Spleen (tissue), 11 donors: Measurements from ENCODE around the gene UMPS. TPM values are rescaled to one million over a fixed set of nuclear protein-coding genes. Genes with fewer than 3 reads are reported as not detected.
A peak's percentile ranks its signal among the peaks of the same experiment; 100 is the strongest.

Experiments used
- DNase-seq: peaks from one replicate; pipeline ENCODE4 v3.0.0-alpha.2; 2020
- H3K27ac ChIP-seq, 8 donors: fragments of 200-600 bp; sonication (generic) in 7 of 8; 1 replicate in 4 of 8; 2 replicates in 4 of 8; pipeline versions ENCODE4 v1.5.0 to v1.8.0; 2016 to 2021; ENCODE audit warnings: inconsistent platforms in 4 of 8, mild to moderate bottlenecking in 4 of 8, moderate library complexity in 1 of 8
- H3K27me3 ChIP-seq, 7 donors: fragments of 200-600 bp; sonication (generic) in 6 of 7; replicated peaks in 1 of 7; 1 replicate in 4 of 7; 2 replicates in 3 of 7; pipeline versions ENCODE4 v1.5.0 to v1.8.0; 2016 to 2021; ENCODE audit warnings: inconsistent platforms in 3 of 7, mild to moderate bottlenecking in 1 of 7
- H3K36me3 ChIP-seq, 6 donors: fragments of 200-600 bp; sonication (generic) in 5 of 6; 1 replicate in 4 of 6; 2 replicates in 2 of 6; pipeline versions ENCODE4 v1.5.0 to v1.8.0; 2016 to 2021; ENCODE audit warnings: inconsistent platforms in 2 of 6
- H3K4me1 ChIP-seq, 6 donors: fragments of 200-600 bp; sonication (generic) in 5 of 6; 1 replicate in 3 of 6; 2 replicates in 3 of 6; pipeline versions ENCODE4 v1.5.0 to v1.8.0; 2016 to 2021; ENCODE audit warnings: inconsistent platforms in 3 of 6
- H3K4me3 ChIP-seq, 8 donors: fragments of 200-600 bp; sonication (generic) in 7 of 8; 1 replicate in 4 of 8; 2 replicates in 4 of 8; pipeline versions ENCODE4 v1.5.0 to v1.8.0; 2016 to 2021; ENCODE audit warnings: inconsistent platforms in 4 of 8, mild to moderate bottlenecking in 4 of 8, moderate library complexity in 2 of 8
- H3K9me3 ChIP-seq, 8 donors: fragments of 200-600 bp; sonication (generic) in 7 of 8; 1 replicate in 4 of 8; 2 replicates in 4 of 8; pipeline versions ENCODE4 v1.5.0 to v1.8.0; 2016 to 2021; ENCODE audit warnings: inconsistent platforms in 4 of 8
- CTCF ChIP-seq, 11 experiments: fragments of 200-600 bp in 7 of 11; fragments of 450-650 bp in 4 of 11; sonication (generic) in 4 of 11; IDR thresholded peaks in 8 of 11; conservative IDR thresholded peaks in 3 of 11; 1 replicate in 7 of 11; 2 replicates in 4 of 11; pipeline versions ENCODE4 v1.4.0 to v1.8.0; 2016 to 2021; ENCODE audit warnings: antibody characterized with exemption in 11 of 11, inconsistent platforms in 4 of 11, mild to moderate bottlenecking in 1 of 11
- POLR2A ChIP-seq, 3 donors: fragments of 450-650 bp; IDR thresholded peaks; one replicate each; pipeline ENCODE4 v1.5.1; 2017; ENCODE audit warnings: antibody characterized with exemption in 3 of 3, mild to moderate bottlenecking in 1 of 3
- POLR2AphosphoS5 ChIP-seq, 3 donors: sonication (generic); formaldehyde crosslinking; IDR thresholded peaks; one replicate each; pipeline ENCODE4 v1.5.1; 2017; ENCODE audit warnings: antibody characterized with exemption in 3 of 3
- WGBS, 5 donors: extraction: QIAGEN DNeasy Blood & Tissue Kit in 3 of 5; methylation state at CpG; one replicate each; pipeline versions ENCODE4 v1.1.5 to v1.1.7; 2013 to 2018; 5-methylcytosine and 5-hydroxymethylcytosine counted together
- intact Hi-C: fragments of 100-400 bp; cut with DNase I; formaldehyde crosslinking; loops from one replicate; pipeline ENCODE4 v1.15.0; 2023; ENCODE audit warnings: low total_unique reads
- polyA plus RNA-seq, 3 donors: library from polyadenylated mRNA; stranded (reverse); fragments of 200-250 nt; gene quantifications; one replicate each; pipeline ENCODE4 v1.2.1, GENCODE V29; 2013
- total RNA-seq, 7 donors: library from RNA; depleted of rRNA in 3 of 7; stranded (reverse); fragments of >200 nt in 3 of 7; fragmentation: NEBNext Ultra II Directional in 4 of 7; extraction: Animal tissue kit (Norgen Biotek cat#: 25700) in 4 of 7; gene quantifications; one replicate each; pipeline versions ENCODE4 v1.1.0 to v1.2.1, GENCODE V29; 2016 to 2021
- donor health status: healthy with polysubstance abuse.
- donor health status: DM: no; HTN: no; CAD: no; lungs with moderate emphysema.
- donor health status: DM: no; HTN: no; CAD: no.
- donor health status: Bipolar disorder and iron deficiency.
- donor health status: healthy.
- donor health status: DM: no; HTN: no; CAD: no.
- donor health status: DM: yes; HTN: yes; CAD: no.

Gene UMPS
- total and polyA plus RNA-seq, 10 donors, result 11.2 to 41.8 (median 26.4) TPM

- TF ChIP-seq POLR2AphosphoS5 (IDR thresholded peaks at IDR 0.05), result peak in 1 of 3 donors; percentile 14
- TF ChIP-seq CTCF (IDR thresholded peaks at IDR 0.05 in 8 of 11, conservative IDR thresholded peaks at IDR 0.05 in 3 of 11), result no peak
- TF ChIP-seq POLR2A (IDR thresholded peaks at IDR 0.05), result no peak
- WGBS, 5 donors, result 79 to 92% (median 88%) methylated on average over 12 to 14 of the region's 14 CpGs
- peaks cover 0 to 21% (median 10%) of the 10 kb centered on the region in 6 donors for H3K36me3 ChIP-seq
- DNase-seq, result no peak
- H3K27ac ChIP-seq, result no peak overlapping the region
- H3K27me3 ChIP-seq, result no peaks in the 10 kb centered on the region
- peaks cover 6 to 19% (median 12%) of the 10 kb centered on the region in 6 donors for H3K4me1 ChIP-seq
- no peaks in the 10 kb centered on the region for H3K9me3 ChIP-seq
- intact Hi-C loops, result loop anchor here (5.0 kb wide), 1 partner anchor 142 kb away; no protein-coding TSS in a partner anchor
- no peak overlapping the region for H3K4me3 ChIP-seq
Measured at GRCh38 chr3:124759666-124760401, 29.6 kb downstream of the UMPS start.

DNA sequence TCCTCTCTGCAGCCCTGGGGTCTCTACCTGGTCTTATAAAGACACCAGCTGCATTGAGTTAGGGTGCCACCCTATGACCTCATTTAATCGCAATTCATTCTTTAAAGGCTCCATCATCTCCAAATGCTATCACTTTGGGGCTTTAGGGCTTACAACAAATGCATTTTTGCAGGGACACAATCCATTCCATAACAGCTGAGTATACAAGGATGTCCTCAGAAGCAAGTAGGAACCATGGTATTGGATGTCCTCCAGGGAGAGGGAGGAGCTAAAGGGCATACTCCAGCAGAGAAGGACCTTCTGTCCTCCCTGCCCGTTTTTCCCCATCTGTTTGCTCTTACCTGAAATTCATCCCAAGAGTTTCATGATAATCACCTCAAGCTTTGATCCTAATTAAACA is 30.3 kb downstream of the UMPS start:
- intact Hi-C loops, result loop anchor here (5.0 kb wide), 1 partner anchor 142 kb away; no protein-coding TSS in a partner anchor
- H3K4me1 ChIP-seq, result peaks cover 6 to 19% (median 12%) of the 10 kb centered on the region in 6 donors
- peaks cover 0 to 28% (median 12%) of the 10 kb centered on the region in 6 donors for H3K36me3 ChIP-seq
- TF ChIP-seq CTCF (IDR thresholded peaks at IDR 0.05 in 8 of 11, conservative IDR thresholded peaks at IDR 0.05 in 3 of 11), result no peak
- TF ChIP-seq POLR2A (IDR thresholded peaks at IDR 0.05), result no peak
- no peak for TF ChIP-seq POLR2AphosphoS5 (IDR thresholded peaks at IDR 0.05)
- H3K27me3 ChIP-seq, result no peaks in the 10 kb centered on the region
- WGBS, 5 donors, result 46 to 65% (median 49%) methylated on average over 2 of the region's 2 CpGs
- H3K9me3 ChIP-seq, result no peaks in the 10 kb centered on the region
- DNase-seq, result no peak
- no peak overlapping the region for H3K4me3 ChIP-seq
- no peak overlapping the region for H3K27ac ChIP-seq

DNA sequence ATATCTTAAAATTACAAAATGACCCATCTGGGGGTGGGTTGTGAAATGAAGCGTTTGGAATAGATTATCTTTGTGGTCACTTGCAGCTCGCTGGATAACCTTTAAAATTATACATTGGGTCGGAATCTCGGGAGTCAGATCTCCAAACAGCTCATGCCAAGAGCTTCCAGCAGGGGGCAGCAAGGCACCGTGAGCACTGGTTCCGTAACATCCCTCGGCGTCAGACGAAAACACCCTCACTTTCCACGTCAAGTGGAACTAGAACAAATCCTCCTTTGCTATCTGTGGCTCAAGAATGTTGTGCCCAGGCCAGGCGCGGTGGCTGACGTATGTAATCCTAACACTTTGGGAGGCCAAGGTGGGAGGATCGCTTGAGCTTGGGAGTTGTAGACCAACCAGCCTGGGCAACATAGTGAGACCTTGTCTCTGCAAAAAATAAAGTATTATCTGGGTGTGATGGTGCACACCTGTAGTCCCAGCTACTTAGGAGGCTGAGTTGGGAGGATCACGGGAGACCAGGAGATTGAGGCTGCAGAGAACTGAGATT is 31.1 kb downstream of the UMPS start:
- peak overlapping the region in 3 of 8 donors; percentile 3 to 48 (median 12) for H3K27ac ChIP-seq
- TF ChIP-seq CTCF (IDR thresholded peaks at IDR 0.05 in 8 of 11, conservative IDR thresholded peaks at IDR 0.05 in 3 of 11) (peak; percentile 84 to 94 (median 91)), POLR2A (IDR thresholded peaks at IDR 0.05) (no peak), POLR2AphosphoS5 (IDR thresholded peaks at IDR 0.05) (peak in 2 of 3 donors; percentile 64 to 80)
- H3K4me1 ChIP-seq, result peaks cover 6 to 19% (median 12%) of the 10 kb centered on the region in 6 donors
- peaks cover 0 to 35% (median 14%) of the 10 kb centered on the region in 6 donors for H3K36me3 ChIP-seq
- intact Hi-C loops, result loop anchor here (5.0 kb wide), 1 partner anchor 141 kb away; no protein-coding TSS in a partner anchor
- no peaks in the 10 kb centered on the region for H3K9me3 ChIP-seq
- WGBS, 5 donors, result 6 to 12% (median 11%) methylated on average over 15 of the region's 15 CpGs
- peak; percentile 89 for DNase-seq
- peak overlapping the region in 1 of 8 donors; percentile 39 for H3K4me3 ChIP-seq
- H3K27me3 ChIP-seq, result no peaks in the 10 kb centered on the region
